WTC11 (cell line): ENCODE results near the gene FITM2. TPM values are rescaled to one million over a fixed set of nuclear protein-coding genes. Genes with fewer than 3 reads are reported as not detected.

ENCODE experiments used
- ATAC-seq: fragments of 200-7000 bp; cut with Tn5 transposase; 2 replicates; pipeline ENCODE4 v1.10.0; 2021; ENCODE audit warnings: mild to moderate bottlenecking, moderate library complexity
- CTCF ChIA-PET: fragments of 300-600 bp; sonication (Branson Sonifier 250); formaldehyde crosslinking; loops from one replicate; lab custom pipeline; 2021; ENCODE audit warnings: antibody characterized with exemption; lab: Charles Lee
- POLR2A ChIA-PET: fragments of 350-600 bp; sonication (Branson Sonifier 250); formaldehyde crosslinking; loops from one replicate; lab custom pipeline; 2021; ENCODE audit warnings: antibody characterized with exemption; lab: Charles Lee
- DNase-seq: peaks from one replicate; pipeline ENCODE4 v3.0.0; 2021; ENCODE audit warnings: low spot score
- H3K27ac Mint-ChIP-seq: 2 replicates; pipeline ENCODE4 v1.8.0; 2021; ENCODE audit warnings: mixed read lengths
- H3K27me3 Mint-ChIP-seq: 2 replicates; pipeline ENCODE4 v1.8.0; 2021; ENCODE audit warnings: low read depth, mild to moderate bottlenecking, moderate library complexity, mixed read lengths
- H3K36me3 Mint-ChIP-seq: 2 replicates; pipeline ENCODE4 v1.8.0; 2021; ENCODE audit warnings: mixed read lengths
- H3K4me1 Mint-ChIP-seq: 2 replicates; pipeline ENCODE4 v1.8.0; 2022; ENCODE audit warnings: mixed read lengths
- H3K4me3 Mint-ChIP-seq: 2 replicates; pipeline ENCODE4 v1.8.0; 2021; ENCODE audit warnings: mild to moderate bottlenecking, moderate library complexity, mixed read lengths
- H3K9me3 Mint-ChIP-seq: 2 replicates; pipeline ENCODE4 v1.8.0; 2021; ENCODE audit warnings: mixed read lengths
- AR ChIP-seq: fragments of 250-450 bp; sonication (Bioruptor Pico); IDR thresholded peaks from 2 replicates; pipeline ENCODE4 v1.9.0; 2021; ENCODE audit warnings: mild to moderate bottlenecking
- ATF3 ChIP-seq: sonication (generic); formaldehyde crosslinking; conservative IDR thresholded peaks from 2 replicates; pipeline ENCODE4 v1.8.1; 2022; ENCODE audit warnings: mild to moderate bottlenecking, missing genetic modification reagents
- CREB1 ChIP-seq: sonication (generic); formaldehyde crosslinking; IDR thresholded peaks from 2 replicates; pipeline ENCODE4 v1.8.0; 2023; ENCODE audit warnings: mild to moderate bottlenecking, missing genetic modification reagents
- E2F1 ChIP-seq: sonication (generic); formaldehyde crosslinking; IDR thresholded peaks from 2 replicates; pipeline ENCODE4 v1.8.0; 2022; ENCODE audit warnings: mild to moderate bottlenecking, missing genetic modification reagents
- E2F5 ChIP-seq: sonication (generic); formaldehyde crosslinking; IDR thresholded peaks from 2 replicates; pipeline ENCODE4 v1.8.1; 2022; ENCODE audit warnings: mild to moderate bottlenecking, moderate library complexity, missing genetic modification reagents
- ERG ChIP-seq: fragments of 250-450 bp; sonication (Bioruptor Pico); IDR thresholded peaks from 2 replicates; pipeline ENCODE4 v1.8.0; 2021; ENCODE audit warnings: mild to moderate bottlenecking
- FOXP4 ChIP-seq: sonication (generic); formaldehyde crosslinking; IDR thresholded peaks from 2 replicates; pipeline ENCODE4 v1.8.0; 2022; ENCODE audit warnings: mild to moderate bottlenecking, missing genetic modification reagents
- GABPB1 ChIP-seq: sonication (generic); formaldehyde crosslinking; IDR thresholded peaks from 2 replicates; pipeline ENCODE4 v1.8.1; 2023; ENCODE audit warnings: mild to moderate bottlenecking, missing genetic modification reagents
- HMGA2 ChIP-seq: fragments of 250-450 bp; sonication (Bioruptor Pico); IDR thresholded peaks from 2 replicates; pipeline ENCODE4 v1.4.0; 2021; ENCODE audit warnings: mild to moderate bottlenecking, moderate library complexity
- MLX ChIP-seq: sonication (generic); formaldehyde crosslinking; IDR thresholded peaks from 2 replicates; pipeline ENCODE4 v1.8.1; 2023; ENCODE audit warnings: mild to moderate bottlenecking, missing genetic modification reagents, moderate library complexity
- MXD4 ChIP-seq: fragments of 250-450 bp; sonication (Bioruptor Pico); IDR thresholded peaks from 2 replicates; pipeline ENCODE4 v1.8.0; 2021; ENCODE audit warnings: mild to moderate bottlenecking, moderate library complexity, borderline replicate concordance
- PRDM15 ChIP-seq: sonication (generic); formaldehyde crosslinking; IDR thresholded peaks from 2 replicates; pipeline ENCODE4 v1.8.0; 2022; ENCODE audit warnings: missing genetic modification reagents
- SOX15 ChIP-seq: fragments of 250-450 bp; sonication (Bioruptor Pico); IDR thresholded peaks from 2 replicates; pipeline ENCODE4 v1.9.0; 2021; ENCODE audit warnings: mild to moderate bottlenecking
- TEAD4 ChIP-seq: sonication (generic); formaldehyde crosslinking; IDR thresholded peaks from 2 replicates; pipeline ENCODE4 v1.8.0; 2022; ENCODE audit warnings: mild to moderate bottlenecking, missing genetic modification reagents
- TP53 ChIP-seq: sonication (generic); formaldehyde crosslinking; IDR thresholded peaks from 2 replicates; pipeline ENCODE4 v1.8.1; 2023; ENCODE audit warnings: mild to moderate bottlenecking, missing genetic modification reagents
- USF1 ChIP-seq: sonication (generic); formaldehyde crosslinking; IDR thresholded peaks from 2 replicates; pipeline ENCODE4 v1.8.0; 2022; ENCODE audit warnings: mild to moderate bottlenecking, missing genetic modification reagents
- ZNF416 ChIP-seq: fragments of 250-450 bp; sonication (Bioruptor Pico); IDR thresholded peaks from 2 replicates; pipeline ENCODE4 v1.9.0; 2021; ENCODE audit warnings: mild to moderate bottlenecking, inconsistent platforms
- ZNF671 ChIP-seq: fragments of 250-450 bp; sonication (Bioruptor Pico); IDR thresholded peaks from 2 replicates; pipeline ENCODE4 v1.8.0; 2021; ENCODE audit warnings: mild to moderate bottlenecking
- ZSCAN18 ChIP-seq: fragments of 250-450 bp; sonication (Bioruptor Pico); IDR thresholded peaks from 2 replicates; pipeline ENCODE4 v2.1.2; 2022; ENCODE audit warnings: mild to moderate bottlenecking, moderate library complexity
- total RNA-seq: library from RNA; stranded (reverse); gene quantifications from 3 replicates; pipeline ENCODE4 v1.2.3, GENCODE V29; 2021

The FITM2 gene
- total RNA-seq, 1 experiment from 2014 or later, result 2.0 TPM

GRCh38 chr20:44282192-44282591, 28.8 kb downstream of the FITM2 start:
- POLR2A ChIA-PET, result no interaction called here
- Mint-ChIP-seq H3K4me3 (no peak overlapping the region), H3K27me3 (peaks cover 4% of the 10 kb centered on the region; the same call in 1 of the 2 replicates), H3K4me1 (no peaks in the 10 kb centered on the region), H3K36me3 (no peaks in the 10 kb centered on the region), H3K9me3 (no peaks in the 10 kb centered on the region), H3K27ac (no peak overlapping the region)
- ATAC-seq (no peak), DNase-seq (no peak)
- CTCF ChIA-PET, result interaction anchor here (0.9 to 1.4 kb wide), 2 partner anchors 10 to 407 kb away, joined by 3 to 7 read pairs; no protein-coding TSS in a partner anchor
- TF ChIP-seq MXD4 (CRISPR knock-in tag), result no peak
- TF ChIP-seq SOX15 (CRISPR knock-in tag), result no peak
- no peak for TF ChIP-seq AR (CRISPR knock-in tag)
- TF ChIP-seq HMGA2 (CRISPR knock-in tag), result no peak
- no peak for TF ChIP-seq E2F5 (CRISPR knock-in tag)
- no peak for TF ChIP-seq ATF3
- TF ChIP-seq ZNF416, result no peak
- TF ChIP-seq TEAD4, result no peak
- TF ChIP-seq ZSCAN18 (CRISPR knock-in tag), result no peak

GRCh38 chr20:44280387-44280786, 30.6 kb downstream of the FITM2 start:
- ChIA-PET CTCF (interaction anchor here (1.0 kb wide), 1 partner anchor 31 kb away, joined by 4 read pairs; no protein-coding TSS in a partner anchor), POLR2A (no interaction called here)
- no peak for ATAC-seq
- H3K4me3 Mint-ChIP-seq, result no peak overlapping the region
- no peaks in the 10 kb centered on the region for H3K27me3 Mint-ChIP-seq
- no peak for DNase-seq
- H3K27ac Mint-ChIP-seq, result no peak overlapping the region
- no peak for TF ChIP-seq CREB1 (CRISPR knock-in tag)
- TF ChIP-seq GABPB1 (CRISPR knock-in tag), result no peak
- no peak for TF ChIP-seq PRDM15
- no peak for TF ChIP-seq TP53 (CRISPR knock-in tag)
- TF ChIP-seq FOXP4, result no peak
- no peak for TF ChIP-seq E2F1
- TF ChIP-seq ZNF671 (CRISPR knock-in tag), result no peak
- no peak for TF ChIP-seq USF1 (CRISPR knock-in tag)
- no peak for TF ChIP-seq ERG (CRISPR knock-in tag)
- TF ChIP-seq MLX, result no peak
- H3K4me1 Mint-ChIP-seq, result no peaks in the 10 kb centered on the region
- no peaks in the 10 kb centered on the region for H3K36me3 Mint-ChIP-seq
- H3K9me3 Mint-ChIP-seq, result no peaks in the 10 kb centered on the region
